ENCODE data around the gene OR8B8.

DNA sequence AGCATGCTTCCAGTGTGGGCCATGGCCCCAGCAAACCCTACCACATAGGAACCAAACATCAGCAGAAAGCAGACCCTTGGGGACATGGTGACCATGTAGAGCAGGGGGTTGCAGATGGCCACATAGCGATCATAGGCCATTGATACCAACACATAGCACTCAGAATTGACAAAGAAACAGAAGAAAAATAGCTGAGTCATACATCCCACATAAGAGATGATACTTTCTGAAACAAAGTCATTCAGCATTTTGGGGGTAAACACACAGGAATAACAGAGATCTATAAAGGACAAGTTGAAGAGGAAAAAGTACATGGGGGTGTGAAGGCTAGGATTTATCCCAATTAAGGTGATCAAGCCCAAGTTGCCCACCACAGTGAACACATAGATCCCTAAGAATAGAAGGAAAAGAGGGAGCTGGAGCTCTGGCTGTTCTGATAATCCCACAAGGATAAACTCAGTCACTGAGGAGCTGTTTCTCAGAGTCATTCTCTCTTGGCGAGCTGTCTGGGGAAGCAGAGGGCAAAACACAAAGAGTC lies 21.0 kb downstream of the OR8B8 start, which contains the start of gene OR8B4:
- TF ChIP-seq, protein P1, sequence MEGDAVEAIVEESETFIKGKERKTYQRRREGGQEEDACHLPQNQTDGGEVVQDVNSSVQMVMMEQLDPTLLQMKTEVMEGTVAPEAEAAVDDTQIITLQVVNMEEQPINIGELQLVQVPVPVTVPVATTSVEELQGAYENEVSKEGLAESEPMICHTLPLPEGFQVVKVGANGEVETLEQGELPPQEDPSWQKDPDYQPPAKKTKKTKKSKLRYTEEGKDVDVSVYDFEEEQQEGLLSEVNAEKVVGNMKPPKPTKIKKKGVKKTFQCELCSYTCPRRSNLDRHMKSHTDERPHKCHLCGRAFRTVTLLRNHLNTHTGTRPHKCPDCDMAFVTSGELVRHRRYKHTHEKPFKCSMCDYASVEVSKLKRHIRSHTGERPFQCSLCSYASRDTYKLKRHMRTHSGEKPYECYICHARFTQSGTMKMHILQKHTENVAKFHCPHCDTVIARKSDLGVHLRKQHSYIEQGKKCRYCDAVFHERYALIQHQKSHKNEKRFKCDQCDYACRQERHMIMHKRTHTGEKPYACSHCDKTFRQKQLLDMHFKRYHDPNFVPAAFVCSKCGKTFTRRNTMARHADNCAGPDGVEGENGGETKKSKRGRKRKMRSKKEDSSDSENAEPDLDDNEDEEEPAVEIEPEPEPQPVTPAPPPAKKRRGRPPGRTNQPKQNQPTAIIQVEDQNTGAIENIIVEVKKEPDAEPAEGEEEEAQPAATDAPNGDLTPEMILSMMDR (IDR thresholded peaks at IDR 0.05) = no peak
- no peak for TF ChIP-seq POLR2A (IDR thresholded peaks at IDR 0.05)

Measured in body of pancreas (tissue), 4 donors.